LNCAP (cell line): ENCODE measurements around the gene DNASE2.

Source experiments
- CTCF ChIP-seq: fragments of 450-650 bp; IDR thresholded peaks from 2 replicates; pipeline ENCODE4 v1.5.1; 2017; ENCODE audit warnings: mild to moderate bottlenecking

Gene DNASE2

DNA sequence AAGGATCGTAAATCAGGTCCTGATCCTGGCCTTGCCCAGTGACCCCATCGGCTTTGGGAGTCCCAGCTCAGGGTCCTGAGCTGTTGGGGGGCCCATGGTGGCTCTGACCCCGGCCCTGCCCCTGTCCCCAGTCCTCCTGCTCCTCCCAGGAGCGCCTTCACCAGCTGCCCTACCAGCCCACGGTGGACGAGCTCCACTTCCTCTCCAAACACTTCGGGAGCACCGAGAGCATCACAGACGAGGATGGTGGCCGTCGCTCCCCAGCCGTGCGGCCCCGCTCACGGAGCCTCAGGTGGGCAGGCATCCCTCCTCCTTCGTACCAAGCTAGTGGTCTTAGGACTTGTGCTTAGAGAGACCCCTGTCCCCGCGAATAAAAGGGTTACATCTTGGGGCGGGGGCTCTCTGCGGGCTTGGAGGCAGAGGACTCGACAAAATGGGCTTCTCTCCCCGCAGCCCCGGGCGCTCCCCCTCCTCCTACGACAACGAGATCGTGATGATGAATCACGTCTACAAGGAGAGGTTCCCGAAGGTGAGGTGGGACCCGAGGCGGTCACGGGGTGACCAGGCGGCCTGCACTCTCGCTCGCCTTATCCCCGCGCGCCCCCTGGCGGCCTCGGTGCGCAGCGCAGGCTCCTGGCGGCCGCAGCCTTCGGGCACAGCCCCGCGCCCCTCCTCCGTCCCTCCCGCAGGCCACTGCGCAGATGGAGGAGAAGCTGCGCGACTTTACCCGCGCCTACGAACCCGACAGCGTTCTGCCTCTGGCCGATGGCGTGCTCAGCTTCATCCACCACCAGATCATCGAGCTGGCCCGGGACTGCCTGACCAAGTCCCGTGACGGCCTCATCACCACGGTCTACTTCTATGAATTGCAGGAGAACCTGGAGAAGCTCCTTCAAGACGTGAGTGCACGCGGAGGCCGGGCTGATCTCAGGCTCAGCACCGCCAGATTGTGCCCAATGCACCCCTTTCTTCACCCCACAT, 33.8 kb downstream of the DNASE2 start:
- peak; percentile 99 for TF ChIP-seq CTCF

DNA sequence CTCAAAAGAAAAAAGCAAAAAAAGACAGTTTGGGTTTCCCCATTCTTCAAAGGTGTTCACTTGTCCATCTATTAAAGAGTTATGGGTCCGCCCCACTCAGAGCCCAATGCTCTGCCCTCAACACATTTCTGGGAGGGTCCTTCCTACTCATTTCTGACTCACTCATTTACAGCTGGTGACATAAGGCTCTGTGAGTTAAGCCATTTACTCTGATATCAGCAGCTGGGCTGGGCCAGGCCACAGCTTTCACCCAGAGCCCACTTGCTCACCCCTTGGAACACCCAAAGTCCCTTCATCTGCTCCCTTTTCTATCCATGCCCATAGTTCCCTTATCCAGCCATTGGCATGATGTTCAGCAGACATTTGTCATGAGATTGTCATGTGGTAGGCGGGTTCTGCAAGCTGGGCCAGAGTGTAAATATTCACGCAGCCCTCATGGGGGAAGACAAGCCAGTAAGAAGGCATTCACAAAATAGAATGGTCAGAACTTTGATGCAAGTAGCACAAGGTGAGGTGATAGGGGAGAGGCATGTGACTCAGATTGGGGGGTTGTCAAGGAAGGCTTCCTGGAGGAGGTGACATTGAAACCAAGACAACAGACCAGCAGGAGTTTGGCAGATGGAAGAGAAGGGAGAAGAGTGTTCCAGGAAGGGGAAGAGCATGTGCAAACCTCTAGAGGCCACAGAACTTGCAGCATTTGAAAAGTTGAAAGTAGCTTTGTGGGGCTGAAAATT, 37.1 kb downstream of the DNASE2 start:
- no peak for TF ChIP-seq CTCF

- no peak for TF ChIP-seq CTCF
Observed at GRCh38 chr19:12843328-12843727, 37.9 kb downstream of the DNASE2 start.

DNA sequence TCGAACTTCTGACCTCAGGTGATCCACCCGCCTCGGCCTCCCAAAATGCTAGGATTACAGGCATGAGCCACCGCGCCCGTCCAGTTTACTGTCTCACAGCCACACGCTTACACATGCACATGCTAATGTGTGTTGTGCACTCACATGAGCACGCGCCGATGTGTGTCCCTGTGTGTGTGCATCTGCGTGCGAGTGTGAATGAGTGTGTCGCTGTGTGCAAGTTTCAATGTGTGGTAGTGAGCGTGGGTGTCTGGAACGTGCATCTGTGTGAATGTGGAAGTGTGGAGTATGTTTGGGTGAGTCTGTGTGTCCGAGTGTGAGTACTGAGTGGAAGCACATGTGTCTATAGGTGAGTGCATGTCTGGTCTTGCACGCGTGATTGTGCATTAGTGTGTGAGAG, 38.7 kb downstream of the DNASE2 start:
- TF ChIP-seq CTCF, result no peak

- TF ChIP-seq CTCF, result no peak
Observed at GRCh38 chr19:12841094-12841493, 40.2 kb downstream of the DNASE2 start.

GRCh38 chr19:12840091-12841079, 40.9 kb downstream of the DNASE2 start:
- TF ChIP-seq CTCF, result no peak
